ENCODE data around the gene KMT2D. TPM values are rescaled to one million over a fixed set of nuclear protein-coding genes. Genes with fewer than 3 reads are reported as not detected.

Gene KMT2D
- polyA plus RNA-seq, 4 donors, result 31.8 to 65.9 (median 49.3) TPM

GRCh38 chr12:49055092-49055491 is 5.5 kb downstream of the KMT2D start:
- DNase-seq (ENCODE audit: low read depth in 4 of 4, low spot score in 2 of 4), result no peak

GRCh38 chr12:49054524-49054923 is 6.1 kb downstream of the KMT2D start:
- no peak for DNase-seq (ENCODE audit: low read depth in 4 of 4, low spot score in 2 of 4)

- DNase-seq (ENCODE audit: low read depth in 4 of 4, low spot score in 2 of 4), result no peak
Observed at GRCh38 chr12:49054096-49054495, 6.5 kb downstream of the KMT2D start.

GRCh38 chr12:49052451-49053208 is 8.0 kb downstream of the KMT2D start:
- no peak for DNase-seq (ENCODE audit: low read depth in 4 of 4, low spot score in 2 of 4)

GRCh38 chr12:49051777-49052438 is 8.7 kb downstream of the KMT2D start:
- DNase-seq (ENCODE audit: low read depth in 4 of 4, low spot score in 2 of 4), result no peak

- DNase-seq (ENCODE audit: low read depth in 4 of 4, low spot score in 2 of 4), result no peak
Observed at GRCh38 chr12:49051373-49051764, 9.2 kb downstream of the KMT2D start.

- DNase-seq (ENCODE audit: low read depth in 4 of 4, low spot score in 2 of 4), result no peak
Observed at GRCh38 chr12:49050507-49051372, 9.9 kb downstream of the KMT2D start.

GRCh38 chr12:49049566-49050224 is 10.9 kb downstream of the KMT2D start:
- no peak for DNase-seq (ENCODE audit: low read depth in 4 of 4, low spot score in 2 of 4)

GRCh38 chr12:49048953-49049352 is 11.6 kb downstream of the KMT2D start:
- DNase-seq (ENCODE audit: low read depth in 4 of 4, low spot score in 2 of 4), result no peak

GRCh38 chr12:49046129-49046895 is 14.3 kb downstream of the KMT2D start:
- DNase-seq (ENCODE audit: low read depth in 4 of 4, low spot score in 2 of 4), result no peak

- no peak for DNase-seq (ENCODE audit: low read depth in 4 of 4, low spot score in 2 of 4)
Observed at GRCh38 chr12:49044660-49045059, 15.9 kb downstream of the KMT2D start.

- no peak for DNase-seq (ENCODE audit: low read depth in 4 of 4, low spot score in 2 of 4)
Observed at GRCh38 chr12:49043856-49044258, 16.7 kb downstream of the KMT2D start.

GRCh38 chr12:49043241-49043640 is 17.4 kb downstream of the KMT2D start:
- DNase-seq (ENCODE audit: low read depth in 4 of 4, low spot score in 2 of 4), result no peak

- no peak for DNase-seq (ENCODE audit: low read depth in 4 of 4, low spot score in 2 of 4)
Observed at GRCh38 chr12:49041881-49042484, 18.6 kb downstream of the KMT2D start.

- no peak for DNase-seq (ENCODE audit: low read depth in 4 of 4, low spot score in 2 of 4)
Observed at GRCh38 chr12:49041036-49041880, 19.3 kb downstream of the KMT2D start.

- DNase-seq (ENCODE audit: low read depth in 4 of 4, low spot score in 2 of 4), result no peak
Observed at GRCh38 chr12:49040364-49040855, 20.2 kb downstream of the KMT2D start.

- DNase-seq (ENCODE audit: low read depth in 4 of 4, low spot score in 2 of 4), result no peak
Observed at GRCh38 chr12:49039421-49040363, 20.9 kb downstream of the KMT2D start.
